ENCODE results near the gene CBX2. TPM values are rescaled to one million over a fixed set of nuclear protein-coding genes. Genes with fewer than 3 reads are reported as not detected.
A peak's percentile ranks its signal among the peaks of the same experiment; 100 is the strongest.

Gene CBX2
- total RNA-seq, 1 donor from 2014 or later, result 3.8 TPM

GRCh38 chr17:79801156-79802038, 23.4 kb downstream of the CBX2 start:
- no peak for ATAC-seq

GRCh38 chr17:79802039-79802735, 24.2 kb downstream of the CBX2 start:
- no peak for ATAC-seq

GRCh38 chr17:79802736-79803420, 24.9 kb downstream of the CBX2 start:
- no peak for ATAC-seq

GRCh38 chr17:79803421-79803996, 25.6 kb downstream of the CBX2 start:
- no peak for ATAC-seq

- ATAC-seq, result peak; percentile 30
Observed at GRCh38 chr17:79803997-79804855, 26.3 kb downstream of the CBX2 start.

- ATAC-seq, result no peak
Observed at GRCh38 chr17:79804856-79805696, 27.1 kb downstream of the CBX2 start.

- ATAC-seq, result no peak
Observed at GRCh38 chr17:79806446-79806760, 28.5 kb downstream of the CBX2 start.

GRCh38 chr17:79806863-79807720, 29.1 kb downstream of the CBX2 start:
- no peak for ATAC-seq

GRCh38 chr17:79808763-79809529, 31.0 kb downstream of the CBX2 start:
- peak; percentile 56 for ATAC-seq

GRCh38 chr17:79809530-79810129, 31.7 kb downstream of the CBX2 start:
- no peak for ATAC-seq

GRCh38 chr17:79810130-79811010, 32.4 kb downstream of the CBX2 start:
- ATAC-seq, result peak; percentile 76

- ATAC-seq, result no peak
Observed at GRCh38 chr17:79811011-79811867, 33.3 kb downstream of the CBX2 start.

- ATAC-seq, result no peak
Observed at GRCh38 chr17:79811868-79812352, 34.0 kb downstream of the CBX2 start.

- ATAC-seq, result no peak
Observed at GRCh38 chr17:79812353-79813258, 34.7 kb downstream of the CBX2 start.

All from esophagus mucosa (tissue), 1 donor.